Measurements from ENCODE around the gene DNMT3A.

DNMT3A gene

GRCh38 chr2:25286723-25287483, 54.8 kb downstream of the DNMT3A start:
- TF ChIP-seq CTCF (IDR thresholded peaks at IDR 0.05; ENCODE audit: insufficient read depth, low read length, missing control alignments): no peak
- DNase-seq (ENCODE audit: low read depth, low spot score): no peak
- ChIA-PET POLR2A (no interaction called here), CTCF (interaction anchor here (1.5 kb wide), 1 partner anchor 11 kb away, joined by 6 read pairs; no protein-coding TSS in a partner anchor)
- no peak overlapping the region for H3K4me3 ChIP-seq (ENCODE audit: low read depth, low read length)

GRCh38 chr2:25286025-25286400, 55.7 kb downstream of the DNMT3A start:
- CTCF ChIA-PET: interaction anchor here (1.5 kb wide), 1 partner anchor 10 kb away, joined by 6 read pairs; no protein-coding TSS in a partner anchor
- POLR2A ChIA-PET: no interaction called here
- no peak for DNase-seq (ENCODE audit: low read depth, low spot score)
- no peak overlapping the region for H3K4me3 ChIP-seq (ENCODE audit: low read depth, low read length)
- TF ChIP-seq CTCF (IDR thresholded peaks at IDR 0.05; ENCODE audit: insufficient read depth, low read length, missing control alignments): no peak

- no peak for DNase-seq (ENCODE audit: low read depth, low spot score)
- POLR2A ChIA-PET: no interaction called here
- no peak overlapping the region for H3K4me3 ChIP-seq (ENCODE audit: low read depth, low read length)
- no peak for TF ChIP-seq CTCF (IDR thresholded peaks at IDR 0.05; ENCODE audit: insufficient read depth, low read length, missing control alignments)
- CTCF ChIA-PET: interaction anchor here (1.0 to 1.1 kb wide), 2 partner anchors 8 to 9 kb away, joined by 3 read pairs; no protein-coding TSS in a partner anchor
Measured at GRCh38 chr2:25285265-25286024, 56.3 kb downstream of the DNMT3A start.

GRCh38 chr2:25284756-25285155, 57.0 kb downstream of the DNMT3A start:
- no peak for DNase-seq (ENCODE audit: low read depth, low spot score)
- H3K4me3 ChIP-seq (ENCODE audit: low read depth, low read length): no peak overlapping the region
- no peak for TF ChIP-seq CTCF (IDR thresholded peaks at IDR 0.05; ENCODE audit: insufficient read depth, low read length, missing control alignments)
- POLR2A ChIA-PET: no interaction called here
- CTCF ChIA-PET: interaction anchor here (1.0 to 1.1 kb wide), 2 partner anchors 8 to 9 kb away, joined by 3 read pairs; no protein-coding TSS in a partner anchor

- ChIA-PET POLR2A (no interaction called here), CTCF (interaction anchor here (1.2 kb wide), 1 partner anchor 78 kb away, joined by 4 read pairs; no protein-coding TSS in a partner anchor)
- H3K4me3 ChIP-seq (ENCODE audit: low read depth, low read length): no peak overlapping the region
Measured at GRCh38 chr2:25283921-25284320, 57.8 kb downstream of the DNMT3A start.

More at GRCh38 chr2:25283921-25284320, 57.8 kb downstream of the DNMT3A start:
- DNase-seq (ENCODE audit: low read depth, low spot score): no peak
- no peak for TF ChIP-seq CTCF (IDR thresholded peaks at IDR 0.05; ENCODE audit: insufficient read depth, low read length, missing control alignments)
